ENCODE measurements around the gene ZNF224.

ZNF224 gene

DNA sequence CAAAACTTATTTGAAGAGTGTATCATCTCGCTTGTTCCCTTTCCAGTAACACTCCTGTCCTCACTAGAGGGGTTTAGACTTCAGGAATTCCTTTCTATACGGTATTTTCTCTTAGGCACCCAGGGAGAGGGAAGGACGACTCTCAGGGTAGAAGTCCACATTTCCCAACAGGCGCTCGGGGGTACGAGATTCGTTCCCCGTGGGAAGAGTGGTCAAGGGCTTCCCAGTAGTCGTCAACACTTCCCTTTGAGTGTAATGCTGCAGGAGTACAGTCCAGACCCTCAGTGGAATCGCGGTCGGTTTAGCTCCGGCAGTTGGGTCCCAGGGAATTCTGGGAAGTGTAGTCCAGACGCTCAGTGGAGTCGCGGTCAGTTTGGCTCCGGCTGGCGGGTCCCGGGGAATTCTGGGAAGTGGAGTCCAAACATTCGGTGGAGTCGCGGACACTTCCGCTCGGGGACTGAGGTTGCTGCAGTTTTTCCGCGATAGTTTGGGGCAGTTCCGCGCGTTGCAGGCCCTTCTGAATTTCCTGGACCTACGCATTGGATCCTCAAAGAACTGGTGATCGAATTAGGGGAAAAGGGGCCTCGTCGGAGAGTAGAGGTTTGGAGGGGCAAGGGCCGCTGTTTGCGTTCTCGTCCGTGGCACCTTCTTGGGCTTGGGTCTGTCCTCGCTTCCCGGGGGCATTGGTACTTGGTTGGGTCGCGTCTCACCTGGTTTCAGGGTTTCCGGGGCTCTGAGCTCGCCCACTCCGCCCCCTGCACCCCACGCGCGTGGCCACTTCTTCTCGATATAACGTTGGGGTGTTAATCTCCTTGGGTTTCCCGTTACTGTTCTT is at the start of gene ZNF224:
TSS of gene ZNF224 (plus strand) at position 431 of the 835 bp plus-strand sequence. CDS start 3,513 bp downstream, outside the sequence.
- in situ Hi-C loops (cut with HindIII; ENCODE audit: low pct_ligation_motif_present, low sequenced_read_pairs) = no loop called here
- TF ChIP-seq, protein P1, sequence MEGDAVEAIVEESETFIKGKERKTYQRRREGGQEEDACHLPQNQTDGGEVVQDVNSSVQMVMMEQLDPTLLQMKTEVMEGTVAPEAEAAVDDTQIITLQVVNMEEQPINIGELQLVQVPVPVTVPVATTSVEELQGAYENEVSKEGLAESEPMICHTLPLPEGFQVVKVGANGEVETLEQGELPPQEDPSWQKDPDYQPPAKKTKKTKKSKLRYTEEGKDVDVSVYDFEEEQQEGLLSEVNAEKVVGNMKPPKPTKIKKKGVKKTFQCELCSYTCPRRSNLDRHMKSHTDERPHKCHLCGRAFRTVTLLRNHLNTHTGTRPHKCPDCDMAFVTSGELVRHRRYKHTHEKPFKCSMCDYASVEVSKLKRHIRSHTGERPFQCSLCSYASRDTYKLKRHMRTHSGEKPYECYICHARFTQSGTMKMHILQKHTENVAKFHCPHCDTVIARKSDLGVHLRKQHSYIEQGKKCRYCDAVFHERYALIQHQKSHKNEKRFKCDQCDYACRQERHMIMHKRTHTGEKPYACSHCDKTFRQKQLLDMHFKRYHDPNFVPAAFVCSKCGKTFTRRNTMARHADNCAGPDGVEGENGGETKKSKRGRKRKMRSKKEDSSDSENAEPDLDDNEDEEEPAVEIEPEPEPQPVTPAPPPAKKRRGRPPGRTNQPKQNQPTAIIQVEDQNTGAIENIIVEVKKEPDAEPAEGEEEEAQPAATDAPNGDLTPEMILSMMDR (IDR thresholded peaks at IDR 0.05; ENCODE audit: low read depth, low read length, missing control alignments) = no peak
- peaks cover 11% of the 10 kb centered on the region for H3K36me3 ChIP-seq (replicated peaks)

DNA sequence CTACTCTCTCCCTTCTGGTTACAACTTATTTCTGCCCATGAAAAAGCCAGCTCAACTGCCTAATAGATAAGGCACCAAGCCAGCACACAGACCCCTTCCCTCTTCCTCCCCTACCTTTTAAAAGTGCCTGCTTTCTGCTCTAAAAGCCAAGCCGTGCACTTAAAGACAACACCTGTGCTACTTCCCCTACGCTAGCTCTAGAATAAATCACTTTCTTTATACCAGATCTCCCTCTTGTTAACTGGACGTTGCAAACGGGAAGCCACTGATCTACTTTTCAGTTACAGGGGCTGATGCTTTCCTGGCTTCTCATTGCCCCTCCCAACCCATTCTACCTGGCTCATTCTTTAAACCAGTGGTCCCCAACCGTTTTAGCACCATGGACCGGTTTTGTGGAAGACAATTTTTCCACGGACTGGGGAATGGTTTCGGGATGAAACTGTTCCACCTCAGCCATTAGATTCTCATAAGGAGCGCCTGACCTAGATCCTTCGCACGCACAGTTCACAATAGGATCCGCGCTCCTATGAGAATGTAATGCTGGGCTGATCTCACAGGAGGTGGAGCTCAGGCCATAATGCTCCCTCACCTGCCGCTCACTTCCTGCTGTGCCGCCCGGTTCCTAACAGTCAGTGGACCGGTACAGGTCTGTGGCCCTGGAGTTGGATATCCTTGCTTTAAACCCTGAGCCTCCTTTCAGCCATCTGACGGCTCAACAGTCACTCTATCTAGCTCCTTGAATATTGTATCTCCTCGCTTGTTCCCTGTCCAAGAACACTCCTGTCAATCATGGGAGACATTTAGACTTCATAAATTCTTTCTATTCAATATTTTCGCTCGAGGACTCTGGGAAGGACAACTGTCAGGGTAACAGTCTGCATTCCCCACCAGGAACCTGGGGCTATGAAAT is 43.2 kb upstream of the ZNF224 start:
- no peaks in the 10 kb centered on the region for H3K27me3 ChIP-seq (replicated peaks)
- DNase-seq = peak; percentile 2
- no peak overlapping the region for H3K27ac ChIP-seq
- peaks cover 6% of the 10 kb centered on the region for H3K36me3 ChIP-seq (replicated peaks)
- in situ Hi-C loops (cut with HindIII; ENCODE audit: low pct_ligation_motif_present, low sequenced_read_pairs) = no loop called here
- TF ChIP-seq, protein P1 (IDR thresholded peaks at IDR 0.05; ENCODE audit: low read depth, low read length, missing control alignments) = no peak
- peak overlapping the region; percentile 87 for H3K4me3 ChIP-seq (ENCODE audit: low read depth, low read length)

More for the DNA sequence above, at the start of gene ZNF224:
- peak; percentile 93 for DNase-seq
- H3K27me3 ChIP-seq (replicated peaks) = no peaks in the 10 kb centered on the region
- peak within 1 kb of the TSS; percentile 38 for H3K27ac ChIP-seq
- H3K4me3 ChIP-seq (ENCODE audit: low read depth, low read length) = peak within 1 kb of the TSS; percentile 97

DNA sequence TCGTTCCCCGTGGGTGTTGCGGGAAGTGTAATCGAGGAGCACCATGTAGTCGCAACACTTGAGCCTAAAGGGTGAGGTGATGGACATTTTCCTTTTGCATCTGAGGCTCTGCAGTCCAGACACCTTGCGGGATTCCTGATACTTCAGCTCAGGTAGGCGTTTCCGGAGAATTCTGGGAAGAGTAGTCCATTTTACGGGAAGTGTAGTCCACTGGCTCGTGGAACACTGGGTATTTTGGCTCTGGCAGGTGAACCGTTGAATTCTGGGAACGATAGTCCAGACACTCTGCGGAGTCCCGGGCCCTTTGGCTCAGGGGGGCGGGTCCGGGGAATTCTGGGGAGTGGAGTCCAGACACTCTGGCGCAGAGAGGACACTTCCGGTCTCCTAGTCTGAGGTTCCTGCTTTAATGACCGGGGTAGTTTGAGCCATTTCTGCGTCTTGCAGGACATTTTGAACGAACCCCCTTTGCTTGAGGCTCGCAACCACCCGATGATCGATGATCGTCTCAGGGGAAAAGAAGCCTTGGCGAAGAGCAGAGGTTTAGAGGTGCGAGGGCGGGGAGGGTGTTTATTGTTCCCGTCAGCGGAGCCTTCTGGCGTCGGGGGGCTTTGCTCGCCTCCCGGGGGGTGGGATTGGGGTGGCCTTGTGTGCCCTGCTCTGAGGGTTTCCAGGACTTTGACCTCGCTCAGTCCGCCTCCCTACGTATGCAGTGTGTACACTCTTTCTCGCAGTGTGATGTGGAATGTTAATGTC is 42.3 kb upstream of the ZNF224 start, which contains the start of gene ZNF223:
TSS of gene ZNF223 (plus strand) at position 387 of the 753 bp plus-strand sequence. CDS start 3,141 bp downstream, outside the sequence.
- TF ChIP-seq, protein P1 (IDR thresholded peaks at IDR 0.05; ENCODE audit: low read depth, low read length, missing control alignments) = no peak
- in situ Hi-C loops (cut with HindIII; ENCODE audit: low pct_ligation_motif_present, low sequenced_read_pairs) = no loop called here

DNA sequence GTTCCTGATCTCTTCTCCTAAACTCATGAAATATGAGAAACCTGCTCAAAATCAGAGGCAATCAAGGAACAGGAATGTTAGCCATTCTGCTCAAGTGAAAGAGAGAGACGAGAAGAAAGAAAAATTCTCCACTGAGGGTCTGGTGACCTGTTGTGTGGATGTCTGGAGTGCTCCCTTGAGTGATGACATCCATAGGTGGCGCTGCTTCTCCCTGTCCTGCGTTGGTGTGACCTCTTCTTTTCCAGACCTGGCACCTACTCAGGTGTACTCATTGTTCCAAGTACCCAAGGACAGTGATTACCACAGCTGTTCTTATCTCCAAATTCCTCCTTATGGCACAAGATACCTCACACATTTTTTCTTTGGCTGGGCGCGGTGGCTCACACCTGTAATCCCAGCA is 38.3 kb upstream of the ZNF224 start:
- H3K27ac ChIP-seq = no peak overlapping the region
- DNase-seq = no peak

More for the DNA sequence above, 42.3 kb upstream of the ZNF224 start, which contains the start of gene ZNF223:
- peak; percentile 94 for DNase-seq
- Histone ChIP-seq H3K27ac (peak within 1 kb of the TSS; percentile 48), H3K27me3 (replicated peaks) (no peaks in the 10 kb centered on the region), H3K36me3 (replicated peaks) (peaks cover 7% of the 10 kb centered on the region), H3K4me3 (ENCODE audit: low read depth, low read length) (peak within 1 kb of the TSS; percentile 87)

DNA sequence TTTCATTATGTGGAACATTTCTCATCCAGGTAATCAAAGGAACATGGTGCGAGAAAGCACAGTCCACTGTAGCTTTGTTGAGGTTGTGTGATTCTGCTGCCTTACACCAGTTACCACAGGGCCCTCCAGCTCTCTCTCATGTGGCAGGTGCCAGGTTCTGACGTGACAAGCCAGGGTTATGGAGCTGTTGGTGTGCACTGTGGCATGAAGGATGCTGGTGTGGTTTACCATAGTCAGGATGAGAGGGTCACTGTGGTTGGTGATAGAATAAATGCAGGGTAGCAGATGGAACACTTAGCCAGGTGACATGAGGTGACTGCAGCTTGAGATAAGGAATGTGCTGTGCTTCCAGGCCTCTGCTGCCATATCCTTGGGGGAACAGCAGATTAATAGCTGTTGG is 34.9 kb upstream of the ZNF224 start:
- TF ChIP-seq, protein P1 (IDR thresholded peaks at IDR 0.05; ENCODE audit: low read depth, low read length, missing control alignments) = no peak
- in situ Hi-C loops (cut with HindIII; ENCODE audit: low pct_ligation_motif_present, low sequenced_read_pairs) = no loop called here

More for the DNA sequence above, 38.3 kb upstream of the ZNF224 start:
- in situ Hi-C loops (cut with HindIII; ENCODE audit: low pct_ligation_motif_present, low sequenced_read_pairs) = no loop called here
- Histone ChIP-seq H3K4me3 (ENCODE audit: low read depth, low read length) (no peak overlapping the region), H3K27me3 (replicated peaks) (no peaks in the 10 kb centered on the region), H3K36me3 (replicated peaks) (peaks cover 16% of the 10 kb centered on the region)
- TF ChIP-seq, protein P1 (IDR thresholded peaks at IDR 0.05; ENCODE audit: low read depth, low read length, missing control alignments) = no peak

More for the DNA sequence above, 34.9 kb upstream of the ZNF224 start:
- no peak for DNase-seq
- no peak overlapping the region for H3K27ac ChIP-seq
- H3K27me3 ChIP-seq (replicated peaks) = no peaks in the 10 kb centered on the region
- H3K4me3 ChIP-seq (ENCODE audit: low read depth, low read length) = no peak overlapping the region
- H3K36me3 ChIP-seq (replicated peaks) = peaks cover 38% of the 10 kb centered on the region
